COLO829 (cell line): Measurements from ENCODE around the gene RTL3.
"Not testable (repeated sequence)": the region's sequence is repeated elsewhere in the genome, so short reads cannot be mapped to it uniquely, and the experiment has no call there.

Experiments used
- DNase-seq: peaks from one replicate; pipeline ENCODE4 v3.0.0; 2012; ENCODE audit warnings: low spot score

Gene RTL3

GRCh38 chrX:78658845-78659744, at the start of gene RTL3:
TSS of gene RTL3 (minus strand) at chrX:78659328. CDS start at chrX:78658420, 908 bp downstream.
- no peak for DNase-seq

GRCh38 chrX:78708816-78709215, 49.7 kb upstream of the RTL3 start:
- no peak for DNase-seq

GRCh38 chrX:78708262-78708661, 49.1 kb upstream of the RTL3 start:
- no peak for DNase-seq

- no peak for DNase-seq
These were observed 46.9 kb upstream of the RTL3 start for GRCh38 chrX:78706071-78706470.

- DNase-seq, result no peak
These were observed 34.4 kb upstream of the RTL3 start for GRCh38 chrX:78693536-78693935.

- no peak for DNase-seq
These were observed 33.9 kb upstream of the RTL3 start for GRCh38 chrX:78693012-78693411.

- DNase-seq, result no peak
These were observed 28.5 kb upstream of the RTL3 start for GRCh38 chrX:78687586-78687985.

GRCh38 chrX:78673246-78673645, 14.1 kb upstream of the RTL3 start:
- no peak for DNase-seq

GRCh38 chrX:78665342-78665741, 6.2 kb upstream of the RTL3 start:
- no peak for DNase-seq

- no peak for DNase-seq
These were observed 2.7 kb upstream of the RTL3 start for GRCh38 chrX:78661836-78662235.

GRCh38 chrX:78659955-78660354, 827 bp upstream of the RTL3 start:
- no peak for DNase-seq

GRCh38 chrX:78658414-78658813, 714 bp downstream of the RTL3 start:
- DNase-seq, result no peak

- no peak for DNase-seq
These were observed 3.5 kb downstream of the RTL3 start for GRCh38 chrX:78655642-78656041.

GRCh38 chrX:78653118-78653822, 5.9 kb downstream of the RTL3 start:
- peak; percentile 1 for DNase-seq

- no peak for DNase-seq
These were observed 8.2 kb downstream of the RTL3 start for GRCh38 chrX:78650906-78651437.

GRCh38 chrX:78643874-78644273, 15.3 kb downstream of the RTL3 start:
- no peak for DNase-seq

- DNase-seq, result no peak
These were observed 16.0 kb downstream of the RTL3 start for GRCh38 chrX:78643096-78643495.

GRCh38 chrX:78636096-78636495, 23.0 kb downstream of the RTL3 start:
- DNase-seq, result not testable (repeated sequence)

GRCh38 chrX:78624962-78625909, 33.9 kb downstream of the RTL3 start:
- no peak for DNase-seq

GRCh38 chrX:78624426-78624825, 34.7 kb downstream of the RTL3 start:
- DNase-seq, result no peak

GRCh38 chrX:78622831-78623230, 36.3 kb downstream of the RTL3 start:
- no peak for DNase-seq

- no peak for DNase-seq
These were observed 39.3 kb downstream of the RTL3 start for GRCh38 chrX:78619834-78620233.
